NCI-H510A (cell line): ENCODE measurements around the gene TGFBR2.
A peak's percentile ranks its signal among the peaks of the same experiment; 100 is the strongest.

Experiments used
- DNase-seq: peaks from one replicate; lab custom pipeline; 2025; lab: John Stamatoyannopoulos, UW

The TGFBR2 gene

GRCh38 chr3:30693470-30694120 is 87.2 kb downstream of the TGFBR2 start:
- DNase-seq, result peak; percentile 5

GRCh38 chr3:30694148-30694547 is 87.7 kb downstream of the TGFBR2 start:
- no peak for DNase-seq

GRCh38 chr3:30694668-30695067 is 88.3 kb downstream of the TGFBR2 start:
- no peak for DNase-seq

- DNase-seq, result no peak
Measured at GRCh38 chr3:30695302-30696061, 89.1 kb downstream of the TGFBR2 start.

GRCh38 chr3:30696403-30696819 is 90.0 kb downstream of the TGFBR2 start:
- no peak for DNase-seq

GRCh38 chr3:30696896-30697295 is 90.5 kb downstream of the TGFBR2 start:
- no peak for DNase-seq

- no peak for DNase-seq
Measured at GRCh38 chr3:30698549-30698948, 92.1 kb downstream of the TGFBR2 start.

- no peak for DNase-seq
Measured at GRCh38 chr3:30699927-30700326, 93.5 kb downstream of the TGFBR2 start.

GRCh38 chr3:30700702-30701321 is 94.4 kb downstream of the TGFBR2 start:
- no peak for DNase-seq

- no peak for DNase-seq
Measured at GRCh38 chr3:30702038-30702827, 95.8 kb downstream of the TGFBR2 start.

GRCh38 chr3:30702828-30703397 is 96.5 kb downstream of the TGFBR2 start:
- no peak for DNase-seq

GRCh38 chr3:30704931-30705890 is 98.8 kb downstream of the TGFBR2 start:
- no peak for DNase-seq

GRCh38 chr3:30707825-30708224 is 101.4 kb downstream of the TGFBR2 start:
- no peak for DNase-seq

GRCh38 chr3:30708472-30708871 is 102.1 kb downstream of the TGFBR2 start:
- no peak for DNase-seq

- DNase-seq, result no peak
Measured at GRCh38 chr3:30710017-30710416, 103.6 kb downstream of the TGFBR2 start.

GRCh38 chr3:30711151-30711550 is 104.8 kb downstream of the TGFBR2 start:
- DNase-seq, result no peak

GRCh38 chr3:30711867-30712266 is 105.5 kb downstream of the TGFBR2 start:
- DNase-seq, result no peak

- no peak for DNase-seq
Measured at GRCh38 chr3:30712991-30713390, 106.6 kb downstream of the TGFBR2 start.

- no peak for DNase-seq
Measured at GRCh38 chr3:30713885-30714503, 107.6 kb downstream of the TGFBR2 start.

- no peak for DNase-seq
Measured at GRCh38 chr3:30719536-30719935, 113.1 kb downstream of the TGFBR2 start.
